GM18508 (cell line): ENCODE measurements around the gene EGLN1.

ENCODE experiments used
- ATAC-seq: cut with Tn5 transposase; IDR thresholded peaks from one replicate; pipeline ENCODE4 v1.9.1; 2021; ENCODE audit warnings: moderate number of reproducible peaks; ENCODE audit not compliant: insufficient read depth, unreplicated experiment

Gene EGLN1

GRCh38 chr1:231335663-231336602, 86.2 kb downstream of the EGLN1 start:
- no peak for ATAC-seq

GRCh38 chr1:231334952-231335351, 87.1 kb downstream of the EGLN1 start:
- no peak for ATAC-seq

DNA sequence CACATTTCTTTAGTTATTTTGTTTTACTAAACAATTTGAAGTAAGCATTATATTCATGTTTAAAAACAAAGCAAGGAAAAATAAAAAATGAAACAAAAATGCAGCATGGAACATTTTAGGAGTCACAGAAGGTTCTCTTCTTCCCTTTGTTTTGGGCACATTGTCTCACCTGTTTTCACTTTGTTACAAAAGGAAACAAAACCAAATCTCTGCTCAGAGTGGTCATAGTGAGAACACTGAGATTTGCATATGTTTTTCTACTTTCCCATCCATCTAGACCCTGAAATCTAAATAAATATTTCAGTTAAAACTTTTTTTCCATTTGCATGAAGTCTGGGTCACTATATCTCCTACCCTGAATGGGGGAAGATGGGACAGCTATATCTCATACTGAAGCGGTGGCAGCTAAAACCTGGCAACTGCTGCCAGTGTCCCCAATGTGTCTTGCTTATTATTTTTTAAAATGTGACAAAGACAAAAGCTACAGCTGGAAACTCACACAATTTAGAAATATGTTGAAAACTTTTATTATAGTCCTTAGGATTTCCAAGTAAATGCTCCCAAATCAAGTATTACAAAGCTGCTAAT, 87.9 kb downstream of the EGLN1 start:
- no peak for ATAC-seq

GRCh38 chr1:231332761-231333160, 89.3 kb downstream of the EGLN1 start:
- no peak for ATAC-seq

GRCh38 chr1:231329483-231329882, 92.6 kb downstream of the EGLN1 start:
- no peak for ATAC-seq

DNA sequence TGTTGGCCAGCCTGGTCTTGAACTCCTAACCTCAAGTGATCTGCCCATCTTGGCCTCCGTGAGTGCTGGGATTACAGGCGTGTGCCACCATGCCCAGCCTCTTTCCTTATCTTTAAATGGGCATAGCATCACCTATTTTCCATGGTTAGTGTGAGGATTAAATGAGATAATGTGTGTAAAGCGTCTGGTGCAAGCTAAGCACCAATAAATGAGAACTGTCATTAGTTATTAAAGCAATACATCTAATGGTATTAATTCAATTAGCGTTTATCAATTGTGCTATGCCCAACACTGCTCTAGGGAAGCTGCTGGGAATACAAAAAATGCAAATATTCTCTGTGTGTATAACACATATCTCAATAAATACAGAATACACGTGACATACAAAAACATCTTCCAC, 94.5 kb downstream of the EGLN1 start:
- no peak for ATAC-seq

DNA sequence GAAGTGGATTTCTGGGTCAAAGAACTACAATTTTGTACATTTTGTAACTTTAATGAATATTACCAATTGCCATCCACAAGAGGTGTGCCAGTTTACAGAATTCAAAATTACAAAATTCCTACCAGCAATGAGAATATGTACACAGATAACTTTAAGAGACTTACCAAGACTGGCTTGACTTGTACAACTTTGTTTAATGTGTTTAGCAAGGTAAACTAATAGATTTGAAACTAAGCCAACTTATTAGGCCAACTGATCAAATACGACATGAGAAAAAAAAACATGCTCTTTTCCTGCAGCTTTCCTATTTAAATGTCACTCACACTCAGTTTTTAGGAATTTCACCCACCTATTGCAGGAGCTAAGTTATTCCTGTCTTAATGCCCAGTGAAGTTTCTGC, 95.8 kb downstream of the EGLN1 start:
- no peak for ATAC-seq

GRCh38 chr1:231324660-231325059, 97.4 kb downstream of the EGLN1 start:
- no peak for ATAC-seq

- no peak for ATAC-seq
Observed at GRCh38 chr1:231322880-231323530, 99.1 kb downstream of the EGLN1 start.

DNA sequence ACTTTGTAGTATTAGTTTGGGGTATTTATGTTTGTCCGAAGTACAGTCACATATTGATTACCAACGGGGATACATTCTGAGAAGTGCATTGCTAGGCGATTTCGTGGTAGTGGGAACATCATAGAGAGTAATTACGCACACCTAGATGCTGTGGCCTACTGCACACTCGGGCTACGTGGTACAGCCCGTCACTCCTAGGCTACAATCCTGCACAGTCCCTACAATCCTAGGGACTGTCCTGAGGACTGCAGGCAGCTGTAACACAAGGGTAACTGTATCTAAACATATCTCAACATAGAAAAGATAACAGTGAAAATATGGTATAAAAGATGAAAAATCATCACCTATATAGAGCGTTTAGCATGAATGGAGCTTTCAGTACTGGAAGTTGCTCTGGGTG, 103.0 kb downstream of the EGLN1 start:
- no peak for ATAC-seq

DNA sequence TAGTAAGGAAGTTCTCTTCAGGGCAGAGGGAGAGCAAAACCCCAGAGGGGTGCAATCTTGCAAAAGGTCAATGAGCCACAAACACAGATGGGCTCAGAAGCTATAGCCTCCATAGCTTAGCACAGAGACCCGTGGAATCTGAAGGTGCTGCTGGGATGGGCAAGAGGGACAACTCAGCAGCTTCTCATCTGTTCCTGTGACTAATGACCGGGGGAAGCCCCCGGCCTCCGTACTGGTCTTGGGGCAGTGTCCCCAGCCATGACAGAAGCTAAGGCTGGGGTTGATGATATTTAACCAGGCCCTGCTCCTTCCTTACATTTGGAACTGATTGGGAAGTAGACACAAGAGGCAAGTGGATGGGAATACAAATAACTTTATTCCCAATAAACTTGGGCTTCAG, 103.5 kb downstream of the EGLN1 start:
- no peak for ATAC-seq

GRCh38 chr1:231318015-231318355, 104.1 kb downstream of the EGLN1 start:
- no peak for ATAC-seq

GRCh38 chr1:231317306-231318014, 104.6 kb downstream of the EGLN1 start:
- no peak for ATAC-seq

- ATAC-seq, result no peak
Observed at GRCh38 chr1:231315887-231316286, 106.2 kb downstream of the EGLN1 start.
